Skeletal muscle cell (primary cell): ENCODE data around the gene TNFRSF1B.
A peak's percentile ranks its signal among the peaks of the same experiment; 100 is the strongest.

Experiments used
- DNase-seq: peaks from one replicate; pipeline ENCODE4 v3.0.0-alpha.2; 2010; ENCODE audit warnings: low read depth
- H3K4me3 ChIP-seq: 2 replicates; pipeline ENCODE4 v1.5.1; 2011; ENCODE audit warnings: low read depth, mild to moderate bottlenecking, control low read depth, low read length, moderate library complexity

The TNFRSF1B gene

DNA sequence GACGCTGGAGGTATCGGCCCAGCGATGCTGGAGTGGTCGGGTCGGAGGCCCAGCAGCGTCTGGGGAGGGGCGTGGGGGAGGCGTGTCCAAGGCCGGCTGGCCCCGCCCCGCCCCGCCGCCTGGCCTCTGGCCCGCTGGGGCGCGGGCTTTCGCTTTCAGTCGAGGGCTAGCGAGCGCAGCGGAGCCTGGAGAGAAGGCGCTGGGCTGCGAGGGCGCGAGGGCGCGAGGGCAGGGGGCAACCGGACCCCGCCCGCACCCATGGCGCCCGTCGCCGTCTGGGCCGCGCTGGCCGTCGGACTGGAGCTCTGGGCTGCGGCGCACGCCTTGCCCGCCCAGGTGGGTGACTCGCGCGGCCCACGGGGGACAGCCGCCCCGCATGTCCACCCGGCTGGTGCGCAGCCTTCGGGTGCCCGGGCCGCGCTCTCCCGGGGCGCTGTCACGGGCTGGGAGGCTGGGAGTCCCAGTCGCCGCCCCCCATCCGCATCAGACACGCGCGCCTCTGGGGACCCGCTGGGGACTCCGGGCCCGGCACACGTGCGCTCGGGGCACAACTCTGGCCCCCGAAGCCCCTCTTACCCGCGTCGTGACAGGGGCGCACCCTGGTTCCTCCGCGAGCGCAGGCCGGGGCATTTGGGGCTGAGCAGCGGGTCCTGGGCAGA, at the start of gene TNFRSF1B:
TNFRSF1B (plus strand) TSS at position 158 of the 659 bp plus-strand sequence; CDS start at position 259, 101 bp downstream.
- DNase-seq, result no peak
- peak within 1 kb of the TSS; percentile 64 for H3K4me3 ChIP-seq

DNA sequence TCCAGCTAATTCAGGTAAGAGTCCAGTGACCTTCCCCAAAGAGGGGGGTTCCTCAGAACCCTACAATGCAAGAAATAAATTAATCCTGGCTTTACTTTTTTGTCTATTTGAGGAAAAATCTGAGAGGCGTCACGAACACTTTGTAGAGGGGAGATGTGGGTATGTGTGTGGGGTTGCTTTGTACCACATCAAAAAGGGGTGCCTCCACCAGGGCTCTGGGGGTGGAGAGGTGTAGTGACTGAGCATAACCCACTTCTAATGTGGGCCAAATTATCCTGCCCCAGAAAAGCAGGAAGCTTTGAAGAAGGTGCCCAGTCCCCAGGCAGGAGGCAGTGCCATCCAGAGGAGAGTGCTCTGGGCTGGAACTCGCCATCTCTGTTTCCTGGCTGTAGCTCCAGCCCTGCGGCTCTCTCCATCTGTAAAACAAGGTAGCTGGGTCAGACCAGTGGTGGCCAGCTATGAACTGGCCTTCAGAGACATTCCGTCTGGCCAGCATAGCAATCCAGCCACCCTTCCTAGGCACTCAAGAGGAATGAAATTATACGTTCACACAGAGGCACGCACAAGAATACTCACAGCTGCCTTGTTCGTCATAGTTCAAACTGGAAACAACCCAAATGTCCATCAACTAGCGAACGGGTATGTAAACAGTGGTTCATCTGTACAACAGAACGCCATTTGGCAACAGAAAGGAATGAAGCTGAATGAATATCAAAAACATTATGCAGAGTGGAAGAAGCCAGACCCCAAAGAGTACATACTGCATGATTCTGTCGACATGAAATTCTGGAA, 45.4 kb upstream of the TNFRSF1B start:
- DNase-seq, result no peak
- no peak overlapping the region for H3K4me3 ChIP-seq

DNA sequence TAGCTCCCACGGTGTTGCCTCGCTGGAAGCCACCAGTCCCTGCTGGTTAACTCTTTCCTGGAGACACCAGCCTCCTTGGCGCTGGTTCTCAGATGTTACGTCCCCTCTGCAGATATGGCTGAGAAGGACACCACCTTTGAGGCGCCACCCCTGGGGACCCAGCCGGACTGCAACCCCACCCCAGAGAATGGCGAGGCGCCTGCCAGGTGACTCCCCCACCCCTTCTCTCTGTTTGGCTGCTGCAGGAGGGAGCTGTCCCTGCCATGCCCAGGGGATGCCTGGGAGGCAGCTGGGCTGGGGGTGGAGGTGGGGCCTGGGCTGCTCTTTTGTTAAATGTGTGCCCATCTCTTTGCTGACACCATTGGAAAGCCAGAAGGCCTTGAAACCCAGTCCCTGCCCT, 43.6 kb upstream of the TNFRSF1B start:
- no peak for DNase-seq
- H3K4me3 ChIP-seq, result no peak overlapping the region

DNA sequence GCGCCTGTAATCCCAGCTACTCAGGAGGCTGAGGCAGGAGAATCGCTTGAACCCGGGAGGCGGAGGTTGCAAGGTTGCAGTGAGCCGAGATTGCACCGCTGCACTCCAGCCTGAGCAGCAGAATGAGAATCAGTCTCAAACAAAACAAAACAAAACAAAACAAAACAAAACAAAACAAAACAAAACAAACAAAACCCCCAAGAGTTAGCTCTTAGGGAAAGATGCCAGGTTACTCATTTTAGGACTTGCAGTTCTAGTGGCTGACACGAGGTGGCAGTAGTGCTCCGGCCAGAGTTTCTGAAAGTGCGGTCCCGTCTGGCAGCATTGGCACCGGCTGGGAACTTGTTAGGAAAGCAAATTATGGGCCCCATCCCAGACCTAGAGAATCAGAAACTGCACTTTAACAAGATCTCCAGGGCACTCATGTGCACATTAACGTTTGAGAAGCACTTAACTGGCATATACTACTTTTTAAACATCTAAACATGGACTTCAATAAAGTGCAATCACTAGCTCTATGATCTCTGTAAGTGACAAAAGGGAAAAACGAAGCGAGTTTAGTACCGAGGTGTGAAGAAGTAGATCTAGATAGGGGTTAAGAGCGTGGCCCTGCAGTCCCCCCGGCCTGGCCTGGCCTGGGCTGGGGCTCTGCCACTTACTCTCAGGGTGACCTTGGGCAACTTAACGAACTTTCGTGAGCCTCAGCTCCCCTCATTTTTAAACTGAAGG, 41.9 kb upstream of the TNFRSF1B start:
- DNase-seq, result no peak
- H3K4me3 ChIP-seq, result no peak overlapping the region

DNA sequence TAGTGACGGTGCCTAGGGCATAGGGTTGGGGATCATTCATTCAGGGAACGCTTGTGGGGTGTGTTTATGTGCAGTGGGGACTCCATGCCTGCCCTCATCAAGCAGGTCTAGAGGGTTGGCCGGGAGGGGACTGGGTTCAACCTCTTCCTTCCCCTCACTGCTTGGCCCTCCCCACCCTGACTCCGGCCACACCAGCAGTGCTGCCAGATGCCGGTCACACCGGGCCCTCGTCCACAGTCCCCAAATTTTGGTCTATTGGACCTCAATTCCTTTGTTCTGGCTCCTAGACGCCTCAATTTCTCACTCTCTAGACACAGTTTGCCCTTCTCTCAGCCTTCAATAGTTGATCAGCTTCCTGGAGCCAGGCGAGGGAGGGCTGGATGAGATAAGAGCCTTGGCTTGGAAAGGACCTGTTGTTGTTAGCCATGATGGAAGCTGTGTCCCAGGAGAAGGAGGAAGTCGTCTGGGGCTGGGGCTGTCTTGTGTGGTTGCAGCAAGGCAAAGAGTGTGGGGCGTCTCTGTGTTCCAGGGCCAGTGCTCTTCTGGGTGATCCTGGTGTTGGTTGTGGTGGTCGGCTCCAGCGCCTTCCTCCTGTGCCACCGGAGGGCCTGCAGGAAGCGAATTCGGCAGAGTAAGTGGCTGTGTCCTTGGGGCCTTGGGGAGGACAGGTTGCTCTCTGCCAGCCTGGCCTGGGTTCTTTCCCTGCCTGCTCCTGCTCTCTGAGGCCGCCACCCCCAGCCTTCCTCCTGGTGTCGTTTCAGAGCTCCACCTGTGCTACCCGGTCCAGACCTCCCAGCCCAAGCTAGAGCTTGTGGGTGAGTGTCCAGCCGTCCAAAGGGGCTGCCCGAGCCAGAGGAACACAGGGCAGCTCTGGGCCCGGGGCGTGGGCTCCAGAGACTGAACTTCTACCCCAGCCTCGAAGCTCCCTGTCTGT, 41.1 kb upstream of the TNFRSF1B start:
- DNase-seq, result no peak
- no peak overlapping the region for H3K4me3 ChIP-seq

DNA sequence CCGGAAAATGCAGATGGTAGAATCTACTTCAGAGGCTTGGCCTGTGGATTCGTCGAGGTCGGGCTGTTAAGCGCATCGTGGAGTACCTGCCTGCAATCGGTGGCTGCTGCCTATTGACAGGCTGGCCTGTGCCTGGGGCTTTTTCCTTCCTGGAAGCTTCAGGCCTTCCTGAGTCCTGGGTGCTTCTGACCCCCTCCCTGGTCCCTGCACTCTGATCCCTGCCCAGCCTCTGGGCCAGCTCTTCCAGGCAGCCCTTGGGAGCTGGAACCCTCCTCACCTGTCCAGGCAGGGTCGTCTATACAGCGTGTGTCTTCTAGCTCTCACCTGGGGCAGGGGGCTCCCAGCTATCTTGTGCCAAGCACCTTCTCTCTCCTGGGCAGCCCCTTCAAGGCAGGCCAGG, 40.0 kb upstream of the TNFRSF1B start:
- H3K4me3 ChIP-seq, result no peak overlapping the region
- no peak for DNase-seq

DNA sequence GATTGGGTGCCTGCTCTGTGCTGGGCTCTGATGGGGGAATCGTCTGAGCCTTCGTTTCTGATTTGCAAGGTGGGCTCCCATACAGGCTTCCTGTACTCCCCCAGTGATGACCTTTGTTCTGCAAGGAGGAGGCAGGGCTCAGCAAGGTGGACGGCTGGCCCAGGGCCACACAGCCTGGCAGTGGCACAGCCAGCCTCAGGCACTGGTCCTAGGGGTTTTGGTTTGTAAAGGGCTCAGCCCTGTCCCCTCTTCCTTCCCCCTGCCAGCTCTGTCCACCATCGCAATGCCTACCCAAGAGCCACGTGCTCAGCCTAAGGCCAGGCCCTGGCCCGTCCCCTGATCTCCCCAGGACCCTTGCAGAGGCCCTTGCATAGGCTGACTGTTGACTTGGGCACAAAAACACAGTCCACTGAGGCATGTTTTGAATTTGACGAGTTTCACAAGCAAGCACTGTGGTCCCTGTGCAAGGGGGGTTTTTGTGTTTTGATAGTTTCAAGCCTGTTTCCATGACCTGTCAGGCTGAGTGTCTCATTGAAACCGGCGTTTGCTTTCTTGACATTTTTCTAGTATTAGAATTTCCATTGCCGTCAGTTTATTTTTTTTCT, 39.5 kb upstream of the TNFRSF1B start:
- no peak overlapping the region for H3K4me3 ChIP-seq
- DNase-seq, result no peak

DNA sequence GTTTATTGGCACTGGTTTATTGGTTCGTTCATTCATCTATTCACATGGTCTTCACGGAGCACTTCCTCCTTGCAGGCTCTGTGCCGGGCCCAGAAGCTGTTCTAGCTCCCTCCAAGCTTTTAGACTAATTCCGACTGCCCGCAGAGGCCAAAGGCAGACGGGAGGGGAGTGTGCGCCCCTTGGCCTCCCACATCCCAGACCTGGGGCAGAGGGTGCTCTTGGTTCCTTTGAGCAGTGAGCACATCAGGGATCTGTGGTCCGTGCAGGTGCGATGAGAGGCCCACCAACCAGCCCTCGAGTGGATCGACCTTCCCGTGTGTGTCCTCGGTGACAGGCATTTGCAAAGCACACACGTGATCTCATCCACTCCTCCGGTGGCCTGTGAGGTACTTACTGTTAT, 38.7 kb upstream of the TNFRSF1B start:
- no peak overlapping the region for H3K4me3 ChIP-seq
- DNase-seq, result no peak

DNA sequence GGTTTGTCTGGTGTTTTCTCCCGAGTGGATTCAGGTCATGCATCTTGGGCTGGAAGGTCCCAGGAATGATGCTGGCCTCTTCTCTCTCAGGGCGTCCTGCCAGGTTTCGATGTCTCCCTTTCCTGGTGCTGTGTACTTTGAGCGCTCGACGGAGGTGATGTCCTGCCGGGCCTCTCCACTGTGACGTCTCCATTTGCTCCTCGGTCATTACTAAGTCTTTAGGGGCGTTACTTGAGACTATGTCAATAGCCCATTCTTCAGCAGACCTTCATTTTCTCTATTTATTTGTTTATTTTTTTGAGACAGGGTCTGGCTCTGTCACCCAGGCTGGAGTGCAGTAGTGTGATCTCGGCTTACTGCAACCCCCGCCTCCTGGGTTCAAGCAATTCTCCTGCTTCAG, 37.2 kb upstream of the TNFRSF1B start:
- no peak for DNase-seq
- H3K4me3 ChIP-seq, result no peak overlapping the region

DNA sequence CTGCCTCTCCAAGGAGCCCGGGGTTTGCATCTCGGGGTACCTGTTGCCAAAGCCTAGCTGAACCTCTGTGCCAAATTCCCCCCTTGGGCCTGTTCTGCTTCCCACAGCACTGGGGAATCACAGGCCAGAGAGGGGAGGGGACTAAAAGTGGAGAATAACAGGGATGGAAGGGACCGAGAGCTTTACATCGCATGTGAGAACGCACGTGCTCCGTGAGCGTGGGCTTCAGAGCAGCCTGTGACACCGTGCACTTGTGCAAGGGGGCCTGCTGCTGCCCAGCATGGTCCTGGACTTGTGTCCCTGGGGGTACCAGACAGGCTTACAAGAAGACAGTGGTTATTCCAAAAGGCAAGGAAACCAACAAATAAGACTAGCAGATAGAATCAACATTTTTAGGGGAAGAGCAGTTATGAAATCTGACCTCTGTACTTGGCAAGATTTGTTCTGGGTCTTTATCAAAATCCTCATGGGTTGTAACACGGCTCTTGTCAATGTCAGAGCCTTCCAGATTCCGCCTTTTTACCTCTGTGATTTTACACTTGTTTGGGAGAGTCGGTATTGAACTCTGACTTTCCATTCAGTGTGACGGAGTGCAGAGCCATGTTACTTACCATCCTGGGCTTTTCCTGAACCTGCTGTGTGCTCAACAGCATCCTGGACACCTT, 36.2 kb upstream of the TNFRSF1B start:
- no peak for DNase-seq
- no peak overlapping the region for H3K4me3 ChIP-seq

DNA sequence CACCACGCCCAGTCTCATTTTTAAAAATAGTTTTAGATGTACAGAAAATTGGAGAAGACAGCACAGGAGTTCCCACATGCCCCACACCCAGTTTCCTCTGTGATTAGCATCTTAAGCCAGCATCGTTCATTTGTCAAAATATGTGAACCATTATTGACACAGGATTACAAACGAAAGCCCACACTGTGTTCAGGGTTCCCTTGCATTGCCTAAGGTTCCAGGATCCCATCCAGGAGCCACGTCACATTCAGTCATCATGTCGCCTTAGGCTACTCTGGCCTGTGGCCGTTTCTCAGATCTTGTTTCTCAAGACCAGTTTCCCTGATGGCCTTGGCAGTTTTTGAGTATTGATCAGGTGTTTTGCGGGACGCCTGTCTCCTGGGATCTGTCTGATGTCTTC, 34.7 kb upstream of the TNFRSF1B start:
- no peak overlapping the region for H3K4me3 ChIP-seq
- DNase-seq, result no peak

DNA sequence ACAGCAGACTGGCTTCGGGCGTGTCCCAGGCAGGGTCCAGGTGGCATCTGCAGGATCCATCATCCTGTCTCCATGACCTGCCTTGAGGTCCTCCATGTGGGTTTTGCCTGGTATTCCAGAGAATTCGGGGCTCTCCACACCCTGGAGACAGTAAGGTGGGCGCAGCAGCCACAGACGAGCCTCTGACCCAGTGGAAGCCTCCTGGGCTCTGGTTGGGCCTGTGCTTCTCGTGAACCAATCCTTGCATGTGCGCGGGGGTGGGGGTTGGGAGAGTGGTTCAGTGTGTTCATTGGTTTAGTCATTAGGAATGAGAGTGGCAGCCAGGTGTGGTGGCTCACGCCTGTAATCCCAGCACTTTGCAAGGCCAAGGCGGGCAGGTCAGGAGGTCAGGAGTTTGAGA, 32.1 kb upstream of the TNFRSF1B start:
- no peak overlapping the region for H3K4me3 ChIP-seq
- DNase-seq, result no peak

DNA sequence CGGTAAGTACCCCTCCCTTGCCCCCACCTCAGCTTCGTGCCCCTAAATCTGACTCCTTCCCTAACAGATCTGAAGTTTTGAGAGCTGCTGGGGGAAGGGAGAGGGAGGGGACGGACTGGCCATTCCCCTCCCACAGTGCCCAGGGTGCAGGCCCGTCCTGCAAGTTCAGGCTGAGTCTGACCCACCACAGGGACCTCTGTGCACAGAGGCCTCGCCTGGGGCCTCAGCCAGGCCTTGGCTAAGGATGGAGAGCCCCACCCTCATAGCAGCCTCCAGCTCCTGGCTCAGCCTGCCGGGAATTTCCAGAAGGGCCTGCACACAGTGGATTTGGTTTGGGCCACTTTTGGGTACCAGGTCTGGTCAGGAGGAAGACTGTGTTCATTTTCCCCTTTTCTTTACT, 31.2 kb upstream of the TNFRSF1B start:
- H3K4me3 ChIP-seq, result no peak overlapping the region
- DNase-seq, result no peak

DNA sequence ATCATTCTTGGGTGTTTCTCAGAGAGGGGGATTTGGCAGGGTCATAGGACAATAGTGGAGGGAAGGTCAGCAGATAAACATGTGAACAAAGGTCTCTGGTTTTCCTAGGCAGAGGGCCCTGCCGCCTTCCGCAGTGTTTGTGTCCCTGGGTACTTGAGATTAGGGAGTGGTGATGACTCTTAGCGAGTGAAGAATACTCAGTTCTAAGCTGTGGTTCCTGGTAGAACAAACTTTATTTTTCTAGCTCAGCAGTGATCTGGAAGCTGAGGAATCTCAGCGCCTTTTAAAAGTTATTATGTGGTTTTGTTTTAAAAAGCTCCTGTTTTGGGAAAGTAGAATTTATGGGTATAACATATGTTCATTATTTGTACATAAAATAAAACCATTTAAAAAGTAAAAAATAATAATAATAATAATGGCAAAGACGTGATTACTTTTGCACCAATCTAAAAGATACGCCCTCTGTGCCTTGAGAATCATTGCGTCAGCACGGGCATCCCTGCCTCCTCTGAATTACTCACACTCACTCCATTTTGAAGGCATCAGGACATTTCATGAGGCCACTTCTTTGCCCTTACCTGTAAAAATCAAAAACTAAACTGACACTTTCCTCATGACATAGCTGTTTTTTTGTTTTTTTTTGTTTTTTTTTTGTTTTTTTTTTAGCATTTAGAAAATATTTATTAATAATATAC, 29.7 kb upstream of the TNFRSF1B start:
- no peak overlapping the region for H3K4me3 ChIP-seq
- no peak for DNase-seq

DNA sequence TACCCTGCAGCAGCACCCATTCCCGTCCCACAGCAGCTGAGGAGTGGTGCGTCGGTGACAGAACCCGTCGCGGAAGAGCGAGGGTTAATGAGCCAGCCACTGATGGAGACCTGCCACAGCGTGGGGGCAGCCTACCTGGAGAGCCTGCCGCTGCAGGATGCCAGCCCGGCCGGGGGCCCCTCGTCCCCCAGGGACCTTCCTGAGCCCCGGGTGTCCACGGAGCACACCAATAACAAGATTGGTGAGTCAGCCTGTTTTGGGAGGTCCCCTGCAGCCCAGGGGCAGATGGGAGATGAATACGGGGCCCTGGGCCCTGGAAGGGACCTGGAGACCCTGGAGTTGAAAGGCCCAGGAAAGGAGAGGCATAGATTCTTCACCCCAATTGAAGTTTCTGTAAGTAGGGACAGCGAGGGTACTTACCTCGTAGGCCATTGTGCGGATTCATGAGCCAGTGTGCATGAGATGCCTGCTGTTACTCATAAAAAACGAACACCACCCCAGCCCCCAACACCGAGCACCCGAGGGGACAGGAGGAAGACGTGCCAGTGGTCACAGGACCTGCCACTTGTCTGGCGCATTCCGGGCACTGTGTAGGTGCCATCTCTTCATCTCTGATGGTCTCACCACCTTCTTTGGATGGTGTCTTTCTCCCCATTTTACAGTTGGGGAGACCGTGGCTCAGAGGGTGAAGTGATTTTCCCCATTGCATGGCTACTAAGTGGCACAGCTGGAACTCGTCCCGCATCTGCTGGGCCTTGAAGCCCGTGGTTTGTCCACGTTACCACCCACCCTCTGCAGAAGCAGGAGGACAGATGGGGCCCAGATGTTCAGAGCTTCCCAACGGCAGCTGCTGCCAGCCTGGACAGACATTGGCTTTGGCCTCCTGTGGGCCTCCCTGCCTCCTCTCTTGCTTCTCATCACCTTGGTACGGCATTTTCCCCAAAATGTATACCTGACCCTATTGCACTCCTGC, 28.3 kb upstream of the TNFRSF1B start:
- H3K4me3 ChIP-seq, result no peak overlapping the region
- DNase-seq, result no peak

DNA sequence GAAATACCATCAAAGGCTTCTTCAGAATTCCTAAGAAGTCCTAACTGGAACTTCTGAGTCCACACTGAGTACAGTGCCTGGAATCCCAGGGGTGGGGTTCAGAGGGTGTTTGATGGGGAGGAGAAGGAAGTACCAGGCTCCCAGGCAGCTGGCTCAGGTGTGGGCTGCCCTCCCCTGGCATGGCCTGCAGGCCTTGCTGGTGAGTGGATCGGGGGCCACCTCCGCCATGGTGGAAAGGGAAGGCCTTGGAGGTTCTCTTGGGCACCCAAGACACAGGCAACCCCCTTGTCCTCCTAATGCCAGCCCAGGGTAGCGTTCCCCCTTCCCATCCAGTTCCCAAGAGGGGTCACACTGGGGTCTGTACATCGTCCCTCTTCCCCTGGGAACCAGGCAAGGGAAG, 26.8 kb upstream of the TNFRSF1B start:
- DNase-seq, result no peak
- no peak overlapping the region for H3K4me3 ChIP-seq
